Measurements from ENCODE around the gene ARHGAP10. TPM values are rescaled to one million over a fixed set of nuclear protein-coding genes. Genes with fewer than 3 reads are reported as not detected.

Gene ARHGAP10
- total RNA-seq, 1 donor from 2014 or later, result 10.9 TPM

DNA sequence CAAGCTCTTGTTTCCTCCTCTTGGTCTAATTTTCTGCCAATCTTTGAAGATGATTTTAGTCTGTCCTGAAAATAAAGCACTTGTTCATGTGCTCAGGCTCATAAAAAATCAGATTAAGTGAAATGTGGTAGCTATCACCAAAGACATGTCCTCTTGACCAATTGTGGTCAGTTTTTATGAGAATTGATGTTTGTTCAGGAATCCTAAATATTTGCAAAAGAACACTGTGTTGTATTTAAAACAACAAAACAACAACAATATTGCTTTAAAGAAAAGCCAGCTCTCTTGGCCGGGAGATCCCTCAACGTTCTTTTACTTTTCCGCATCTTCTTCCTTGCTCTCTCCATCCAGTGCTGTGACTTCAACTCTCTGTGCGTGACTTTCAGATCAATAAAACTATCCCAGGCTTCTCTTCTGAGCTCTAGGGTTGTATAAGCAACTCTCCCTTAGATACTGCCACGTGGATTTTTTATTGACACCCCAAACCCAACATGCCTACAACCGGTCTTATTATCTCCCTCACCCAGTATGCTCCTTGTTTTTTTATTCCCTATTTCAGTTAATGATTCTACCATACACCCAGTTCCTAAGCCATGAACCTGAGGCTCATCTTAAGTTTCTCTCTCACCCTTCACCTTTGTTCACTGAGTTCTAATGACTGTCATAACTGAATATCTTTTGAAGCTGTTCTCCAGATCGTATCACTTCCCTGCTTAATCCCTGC is 309.9 kb downstream of the ARHGAP10 start:
- H3K4me3 ChIP-seq (ENCODE audit: low read depth, low read length), result no peak overlapping the region
- no peak for DNase-seq (ENCODE audit: low read depth)
- TF ChIP-seq, protein P1, sequence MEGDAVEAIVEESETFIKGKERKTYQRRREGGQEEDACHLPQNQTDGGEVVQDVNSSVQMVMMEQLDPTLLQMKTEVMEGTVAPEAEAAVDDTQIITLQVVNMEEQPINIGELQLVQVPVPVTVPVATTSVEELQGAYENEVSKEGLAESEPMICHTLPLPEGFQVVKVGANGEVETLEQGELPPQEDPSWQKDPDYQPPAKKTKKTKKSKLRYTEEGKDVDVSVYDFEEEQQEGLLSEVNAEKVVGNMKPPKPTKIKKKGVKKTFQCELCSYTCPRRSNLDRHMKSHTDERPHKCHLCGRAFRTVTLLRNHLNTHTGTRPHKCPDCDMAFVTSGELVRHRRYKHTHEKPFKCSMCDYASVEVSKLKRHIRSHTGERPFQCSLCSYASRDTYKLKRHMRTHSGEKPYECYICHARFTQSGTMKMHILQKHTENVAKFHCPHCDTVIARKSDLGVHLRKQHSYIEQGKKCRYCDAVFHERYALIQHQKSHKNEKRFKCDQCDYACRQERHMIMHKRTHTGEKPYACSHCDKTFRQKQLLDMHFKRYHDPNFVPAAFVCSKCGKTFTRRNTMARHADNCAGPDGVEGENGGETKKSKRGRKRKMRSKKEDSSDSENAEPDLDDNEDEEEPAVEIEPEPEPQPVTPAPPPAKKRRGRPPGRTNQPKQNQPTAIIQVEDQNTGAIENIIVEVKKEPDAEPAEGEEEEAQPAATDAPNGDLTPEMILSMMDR (conservative IDR thresholded peaks at IDR 0.05; ENCODE audit: low read depth, low read length), result no peak

GRCh38 chr4:148044089-148044911 is 312.4 kb downstream of the ARHGAP10 start:
- no peak for DNase-seq (ENCODE audit: low read depth)
- H3K4me3 ChIP-seq (ENCODE audit: low read depth, low read length), result no peak overlapping the region
- TF ChIP-seq, protein P1 (conservative IDR thresholded peaks at IDR 0.05; ENCODE audit: low read depth, low read length), result no peak

GRCh38 chr4:148044912-148045352 is 313.0 kb downstream of the ARHGAP10 start:
- TF ChIP-seq, protein P1 (conservative IDR thresholded peaks at IDR 0.05; ENCODE audit: low read depth, low read length), result peak; percentile 32
- no peak for DNase-seq (ENCODE audit: low read depth)
- no peak overlapping the region for H3K4me3 ChIP-seq (ENCODE audit: low read depth, low read length)

- TF ChIP-seq, protein P1 (conservative IDR thresholded peaks at IDR 0.05; ENCODE audit: low read depth, low read length), result no peak
- no peak overlapping the region for H3K4me3 ChIP-seq (ENCODE audit: low read depth, low read length)
- no peak for DNase-seq (ENCODE audit: low read depth)
Measured at GRCh38 chr4:148048598-148048997, 316.7 kb downstream of the ARHGAP10 start.

DNA sequence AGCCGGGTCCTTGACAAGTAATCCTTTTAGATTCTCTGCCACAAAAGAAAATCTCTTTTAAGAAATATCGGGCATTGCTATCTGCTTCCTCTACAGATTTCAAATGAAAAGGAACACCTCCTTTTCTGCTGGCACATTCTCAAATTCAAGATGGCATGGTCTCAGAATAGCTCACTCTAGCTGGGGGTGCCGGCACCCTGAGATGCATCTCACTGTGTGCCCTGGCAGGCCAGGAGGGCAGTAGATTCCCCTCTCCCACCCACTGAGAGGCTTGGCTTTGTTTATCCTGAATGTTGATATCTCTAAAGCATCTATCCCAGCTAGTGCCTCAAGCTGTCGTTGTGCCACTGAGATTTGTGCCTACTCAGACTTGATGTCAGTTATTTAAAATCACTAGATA is 319.5 kb downstream of the ARHGAP10 start:
- no peak for DNase-seq (ENCODE audit: low read depth)
- TF ChIP-seq, protein P1 (conservative IDR thresholded peaks at IDR 0.05; ENCODE audit: low read depth, low read length), result no peak
- H3K4me3 ChIP-seq (ENCODE audit: low read depth, low read length), result no peak overlapping the region

DNA sequence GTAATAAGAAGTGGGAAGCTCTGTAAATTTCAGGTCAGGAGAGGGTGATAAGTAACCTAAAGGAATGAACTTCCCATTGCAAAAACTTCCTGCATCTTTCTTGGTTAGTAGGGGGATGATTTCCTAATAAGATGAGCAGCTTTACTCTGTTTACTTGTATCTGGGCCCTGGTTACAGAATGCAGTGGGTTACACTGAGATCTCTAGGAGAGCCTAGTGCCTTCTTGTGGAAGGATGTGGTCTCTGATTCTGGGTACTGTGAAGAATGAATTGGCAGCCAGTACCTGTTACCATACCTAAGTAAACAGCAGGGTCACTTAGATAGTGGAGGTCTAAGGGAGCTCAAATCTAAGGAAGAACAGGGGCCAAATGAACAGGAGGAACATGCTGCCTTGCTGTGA is 320.6 kb downstream of the ARHGAP10 start:
- no peak overlapping the region for H3K4me3 ChIP-seq (ENCODE audit: low read depth, low read length)
- DNase-seq (ENCODE audit: low read depth), result no peak
- TF ChIP-seq, protein P1 (conservative IDR thresholded peaks at IDR 0.05; ENCODE audit: low read depth, low read length), result peak; percentile 27

Measured in epithelial cell of proximal tubule (primary cell).